H9 (cell line): ENCODE data around the gene ABCG4. TPM values are rescaled to one million over a fixed set of nuclear protein-coding genes. Genes with fewer than 3 reads are reported as not detected.

Experiments
- DNase-seq: peaks from one replicate; pipeline ENCODE4 v3.0.0-alpha.2; 2017
- H2AFZ ChIP-seq: one replicate; pipeline ENCODE4 v1.6.1; 2013; ENCODE audit warnings: mild to moderate bottlenecking, low read length, control low read depth, moderate library complexity
- H2AK5ac ChIP-seq: 2 replicates; pipeline ENCODE4 v1.6.1; 2013; ENCODE audit warnings: low read length, control low read depth, mixed read lengths; ENCODE audit not compliant: insufficient read length
- H2BK120ac ChIP-seq: one replicate; pipeline ENCODE4 v1.6.1; 2013; ENCODE audit warnings: low read depth, mild to moderate bottlenecking, low read length, control low read depth, inconsistent platforms; ENCODE audit not compliant: poor library complexity, severe bottlenecking
- H2BK12ac ChIP-seq: 2 replicates; pipeline ENCODE4 v1.6.1; 2013; ENCODE audit warnings: low read length, control low read depth, mixed read lengths, low read depth; ENCODE audit not compliant: insufficient read length
- H2BK15ac ChIP-seq: 2 replicates; pipeline ENCODE4 v1.6.1; 2013; ENCODE audit warnings: low read depth, low read length, control low read depth
- H2BK20ac ChIP-seq: one replicate; pipeline ENCODE4 v1.6.1; 2013; ENCODE audit warnings: low read depth, mild to moderate bottlenecking, low read length, control low read depth, inconsistent platforms; ENCODE audit not compliant: poor library complexity, severe bottlenecking
- H2BK5ac ChIP-seq: 2 replicates; pipeline ENCODE4 v1.6.1; 2013; ENCODE audit warnings: low read length, control low read depth, mixed read lengths; ENCODE audit not compliant: insufficient read length
- H3K14ac ChIP-seq: 2 replicates; pipeline ENCODE4 v1.6.1; 2013; ENCODE audit warnings: low read length, control low read depth; ENCODE audit not compliant: insufficient read depth
- H3K18ac ChIP-seq: 2 replicates; pipeline ENCODE4 v1.6.1; 2013; ENCODE audit warnings: low read depth, mild to moderate bottlenecking, mixed read lengths, low read length, control low read depth; ENCODE audit not compliant: insufficient read length
- H3K23ac ChIP-seq: 2 replicates; pipeline ENCODE4 v1.6.1; 2013; ENCODE audit warnings: low read length, control low read depth, mixed read lengths, low read depth; ENCODE audit not compliant: insufficient read length
- H3K23me2 ChIP-seq: 2 replicates; pipeline ENCODE4 v1.6.1; 2013; ENCODE audit warnings: low read depth, mild to moderate bottlenecking, mixed read lengths, low read length, control low read depth; ENCODE audit not compliant: insufficient read length, poor library complexity, severe bottlenecking
- H3K27ac ChIP-seq: 2 replicates; pipeline ENCODE4 v1.5.1; 2013; ENCODE audit warnings: low read length, control low read depth, mixed read lengths, low read depth; ENCODE audit not compliant: insufficient read length
- H3K27me3 ChIP-seq: 2 replicates; pipeline ENCODE4 v1.6.1; 2013; ENCODE audit warnings: low read length, control low read depth, inconsistent platforms; ENCODE audit not compliant: insufficient read depth
- H3K4ac ChIP-seq: 2 replicates; pipeline ENCODE4 v1.6.1; 2013; ENCODE audit warnings: low read depth, mild to moderate bottlenecking, control low read depth, inconsistent platforms, low read length, moderate library complexity
- H3K4me1 ChIP-seq: 2 replicates; pipeline ENCODE4 v1.6.1; 2013; ENCODE audit warnings: low read length, control low read depth, inconsistent platforms; ENCODE audit not compliant: insufficient read depth
- H3K4me2 ChIP-seq: 2 replicates; pipeline ENCODE4 v1.6.1; 2013; ENCODE audit warnings: low read length, control low read depth, mixed read lengths; ENCODE audit not compliant: insufficient read length, insufficient read depth
- H3K56ac ChIP-seq: 2 replicates; pipeline ENCODE4 v1.6.1; 2013; ENCODE audit warnings: low read depth, mild to moderate bottlenecking, mixed read lengths, low read length, control low read depth; ENCODE audit not compliant: insufficient read length
- H3K79me1 ChIP-seq: 2 replicates; pipeline ENCODE4 v1.6.1; 2013; ENCODE audit warnings: low read depth, mild to moderate bottlenecking, moderate library complexity, low read length, control low read depth, inconsistent platforms; ENCODE audit not compliant: insufficient read depth, poor library complexity, severe bottlenecking
- H3K79me2 ChIP-seq: 2 replicates; pipeline ENCODE4 v1.6.1; 2013; ENCODE audit warnings: low read length, control low read depth, inconsistent platforms; ENCODE audit not compliant: insufficient read depth
- H3K9ac ChIP-seq: 2 replicates; pipeline ENCODE4 v1.6.1; 2013; ENCODE audit warnings: low read length, control low read depth, mixed read lengths; ENCODE audit not compliant: insufficient read length; ENCODE audit errors: extremely low read depth
- H3K9me3 ChIP-seq: one replicate; pipeline ENCODE4 v1.6.1; 2013; ENCODE audit warnings: low read depth, low read length, inconsistent platforms; ENCODE audit not compliant: control insufficient read depth
- H3T11ph ChIP-seq: one replicate; pipeline ENCODE4 v1.6.1; 2013; ENCODE audit warnings: mild to moderate bottlenecking, low read length, control low read depth, inconsistent platforms
- H4K20me1 ChIP-seq: one replicate; pipeline ENCODE4 v1.6.1; 2013; ENCODE audit not compliant: control insufficient read depth, insufficient read length, insufficient read depth
- H4K5ac ChIP-seq: 2 replicates; pipeline ENCODE4 v1.6.1; 2013; ENCODE audit warnings: low read depth, mild to moderate bottlenecking, mixed read lengths, low read length, control low read depth; ENCODE audit not compliant: insufficient read length
- H4K8ac ChIP-seq: replicated peaks from 2 replicates; pipeline ENCODE4 v1.6.1; 2013; ENCODE audit warnings: low read length, control low read depth, mixed read lengths, low read depth; ENCODE audit not compliant: insufficient read length
- H4K91ac ChIP-seq: 2 replicates; pipeline ENCODE4 v1.6.1; 2013; ENCODE audit warnings: low read depth, mild to moderate bottlenecking, moderate library complexity, mixed read lengths, low read length, control low read depth; ENCODE audit not compliant: insufficient read length
- H3K27ac Mint-ChIP-seq, 3 experiments: 2 replicates in 2 of 3; 3 replicates in 1 of 3; pipeline ENCODE4 v1.8.0; 2020 to 2021; ENCODE audit warnings: mixed read lengths in 3 of 3, mild to moderate bottlenecking in 1 of 3, moderate library complexity in 1 of 3
- H3K27me3 Mint-ChIP-seq: 2 replicates; pipeline ENCODE4 v1.8.0; 2021; ENCODE audit warnings: low read depth, mild to moderate bottlenecking, moderate library complexity, mixed read lengths
- H3K36me3 Mint-ChIP-seq, 3 experiments: 2 replicates in 2 of 3; 3 replicates in 1 of 3; pipeline ENCODE4 v1.8.0; 2020 to 2021; ENCODE audit warnings: low read depth in 3 of 3, mixed read lengths in 3 of 3; ENCODE audit not compliant: insufficient read depth in 1 of 3
- H3K4me1 Mint-ChIP-seq, 2 experiments: 2 replicates each; pipeline ENCODE4 v1.8.0; 2020; ENCODE audit warnings: mixed read lengths in 2 of 2
- H3K4me3 Mint-ChIP-seq, 2 experiments: 2 replicates in 1 of 2; 3 replicates in 1 of 2; pipeline ENCODE4 v1.8.0; 2020 to 2021; ENCODE audit warnings: mild to moderate bottlenecking in 2 of 2, mixed read lengths in 2 of 2, moderate library complexity in 1 of 2
- H3K9me3 Mint-ChIP-seq, 2 experiments: 2 replicates in 1 of 2; 3 replicates in 1 of 2; pipeline ENCODE4 v1.8.0; 2020; ENCODE audit warnings: mild to moderate bottlenecking in 2 of 2, mixed read lengths in 2 of 2, moderate library complexity in 1 of 2
- WGBS: extraction: QIAGEN DNeasy Blood & Tissue Kit; methylation state at CpG from one replicate; pipeline ENCODE4 v1.1.7; 2013; ENCODE audit warnings: missing lambda C conversion rate, low lambda C conversion rate, mixed read lengths; ENCODE audit not compliant: insufficient read length; ENCODE audit errors: extremely low coverage; 5-methylcytosine and 5-hydroxymethylcytosine counted together
- total RNA-seq: library from RNA; stranded (reverse); gene quantifications from 2 replicates; pipeline ENCODE4 v1.2.1, GENCODE V29; 2021
- TF ChIP-seq, protein P1 (sequence below): fragments of 200-600 bp; sonication (generic); conservative IDR thresholded peaks from 3 replicates; pipeline ENCODE4 v1.8.0; 2021; ENCODE audit warnings: antibody characterized with exemption, mild to moderate bottlenecking

The ABCG4 gene
- total RNA-seq, 1 experiment from 2014 or later, result 1.2 TPM

DNA sequence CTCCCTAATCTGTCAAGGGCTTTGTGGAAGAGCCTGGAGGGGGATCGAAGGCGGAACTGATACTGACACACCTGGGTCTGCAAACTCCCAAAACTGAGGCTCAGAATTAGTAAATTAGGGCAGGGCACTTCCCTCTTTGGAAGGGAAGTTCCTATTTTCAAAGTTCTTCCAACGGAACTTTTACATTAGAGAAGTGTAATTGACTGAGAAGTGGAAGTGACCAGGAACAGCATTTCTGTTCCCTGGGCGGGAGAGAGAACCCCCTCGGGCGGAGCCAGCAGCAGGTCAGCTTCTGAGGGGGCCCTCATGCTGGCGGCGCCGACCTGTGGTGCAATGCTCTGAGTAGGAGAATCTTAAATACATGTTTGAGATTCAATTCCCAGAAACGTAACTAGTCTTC, 56.2 kb downstream of the ABCG4 start:
- H3K4me2 ChIP-seq, result peak overlapping the region; percentile 16
- no peak overlapping the region for H2BK20ac ChIP-seq
- H4K8ac ChIP-seq, result no peak overlapping the region
- H3T11ph ChIP-seq, result no peak overlapping the region
- Mint-ChIP-seq H3K27me3 (no peaks in the 10 kb centered on the region), H3K36me3 (no peaks in the 10 kb centered on the region), H3K9me3 (peaks cover 0 to 3% of the 10 kb centered on the region in 2 experiments; a peak in 1 of 5 replicates), H3K4me1 (peaks cover 33 to 37% of the 10 kb centered on the region in 2 experiments), H3K27ac (peak overlapping the region in 2 of 3 experiments; percentile 68 to 92; a peak in 4 of 7 replicates), H3K4me3 (peak overlapping the region; percentile 87 to 98)
- no peaks in the 10 kb centered on the region for H3K9me3 ChIP-seq
- no CpG with 5 or more reads among the region's 10 CpGs for WGBS
- no peak overlapping the region for H3K23ac ChIP-seq
- H4K20me1 ChIP-seq, result no peaks in the 10 kb centered on the region
- peaks cover 22% of the 10 kb centered on the region; the same call in 1 of the 2 replicates for H3K79me2 ChIP-seq
- H3K18ac ChIP-seq, result no peak overlapping the region
- H2BK12ac ChIP-seq, result no peak overlapping the region
- H4K5ac ChIP-seq, result no peak overlapping the region
- TF ChIP-seq, protein P1, sequence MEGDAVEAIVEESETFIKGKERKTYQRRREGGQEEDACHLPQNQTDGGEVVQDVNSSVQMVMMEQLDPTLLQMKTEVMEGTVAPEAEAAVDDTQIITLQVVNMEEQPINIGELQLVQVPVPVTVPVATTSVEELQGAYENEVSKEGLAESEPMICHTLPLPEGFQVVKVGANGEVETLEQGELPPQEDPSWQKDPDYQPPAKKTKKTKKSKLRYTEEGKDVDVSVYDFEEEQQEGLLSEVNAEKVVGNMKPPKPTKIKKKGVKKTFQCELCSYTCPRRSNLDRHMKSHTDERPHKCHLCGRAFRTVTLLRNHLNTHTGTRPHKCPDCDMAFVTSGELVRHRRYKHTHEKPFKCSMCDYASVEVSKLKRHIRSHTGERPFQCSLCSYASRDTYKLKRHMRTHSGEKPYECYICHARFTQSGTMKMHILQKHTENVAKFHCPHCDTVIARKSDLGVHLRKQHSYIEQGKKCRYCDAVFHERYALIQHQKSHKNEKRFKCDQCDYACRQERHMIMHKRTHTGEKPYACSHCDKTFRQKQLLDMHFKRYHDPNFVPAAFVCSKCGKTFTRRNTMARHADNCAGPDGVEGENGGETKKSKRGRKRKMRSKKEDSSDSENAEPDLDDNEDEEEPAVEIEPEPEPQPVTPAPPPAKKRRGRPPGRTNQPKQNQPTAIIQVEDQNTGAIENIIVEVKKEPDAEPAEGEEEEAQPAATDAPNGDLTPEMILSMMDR, result no peak
- no peak overlapping the region for H3K14ac ChIP-seq
- no peaks in the 10 kb centered on the region for H3K27me3 ChIP-seq
- H3K9ac ChIP-seq, result no peak overlapping the region
- no peak overlapping the region for H4K91ac ChIP-seq
- H2BK120ac ChIP-seq, result no peak overlapping the region
- no peaks in the 10 kb centered on the region; the same call in 1 of the 2 replicates for H3K4me1 ChIP-seq
- H2BK5ac ChIP-seq, result no peak overlapping the region
- H3K23me2 ChIP-seq, result peaks cover 9% of the 10 kb centered on the region
- H3K56ac ChIP-seq, result no peak overlapping the region
- no peak overlapping the region for H2BK15ac ChIP-seq
- H2AFZ ChIP-seq, result no peak overlapping the region
- H3K79me1 ChIP-seq, result no peaks in the 10 kb centered on the region
- no peak for DNase-seq
- no peak overlapping the region for H3K4ac ChIP-seq
- H3K27ac ChIP-seq, result no peak overlapping the region
- H2AK5ac ChIP-seq, result no peak overlapping the region
